Thyroid gland (tissue), 4 donors: ENCODE measurements around the gene ASPHD1.

Experiments
- POLR2A ChIP-seq, 2 donors: fragments of 450-650 bp; IDR thresholded peaks; one replicate each; pipeline ENCODE4 v1.6.1; 2017; ENCODE audit warnings: antibody characterized with exemption in 2 of 2, mild to moderate bottlenecking in 2 of 2, moderate library complexity in 1 of 2
- TF ChIP-seq, protein P1 (sequence below), 6 experiments: fragments of 200-600 bp in 3 of 6; fragments of 450-650 bp in 3 of 6; sonication (generic) in 3 of 6; IDR thresholded peaks; one replicate each; pipeline ENCODE4 v1.5.1; 2016 to 2019; ENCODE audit warnings: antibody characterized with exemption in 6 of 6, mild to moderate bottlenecking in 2 of 6, inconsistent platforms in 1 of 6, moderate library complexity in 1 of 6

DNA sequence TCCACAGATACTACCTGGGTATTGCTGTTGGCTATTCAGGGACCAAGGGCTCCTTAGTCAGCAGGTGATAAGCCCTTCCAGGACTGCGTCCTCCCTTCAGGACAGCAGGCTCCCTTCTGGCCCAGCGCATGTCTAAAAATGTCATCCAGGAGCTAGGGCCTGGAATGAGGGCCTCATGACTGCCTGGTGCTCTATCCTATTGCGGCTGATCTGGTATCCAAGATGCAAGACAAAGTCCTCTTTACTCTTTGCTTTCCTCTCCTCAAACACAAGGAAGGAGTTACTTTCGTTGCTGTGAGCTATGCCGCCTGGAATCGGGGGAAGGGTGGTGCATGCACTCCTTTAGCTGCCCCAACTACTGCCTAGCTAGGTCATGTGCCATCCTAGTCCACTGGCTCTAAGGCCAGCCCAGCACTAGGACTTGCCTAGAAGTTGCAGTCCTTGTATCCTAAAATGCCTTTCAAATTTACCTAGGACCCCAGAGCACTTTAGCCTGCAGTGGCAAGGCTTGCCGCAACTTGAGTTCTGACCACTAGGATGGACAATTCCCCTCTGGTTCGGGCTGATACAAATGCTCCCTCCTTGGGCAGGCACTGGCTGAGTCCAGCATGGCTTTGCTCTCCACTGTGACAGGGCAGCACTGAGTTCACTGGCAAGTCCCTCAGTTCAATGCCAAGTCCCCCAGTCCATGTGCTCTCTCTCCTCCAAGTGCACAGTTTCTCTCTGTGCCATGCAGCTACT, 51.5 kb downstream of the ASPHD1 start:
- TF ChIP-seq, protein P1, sequence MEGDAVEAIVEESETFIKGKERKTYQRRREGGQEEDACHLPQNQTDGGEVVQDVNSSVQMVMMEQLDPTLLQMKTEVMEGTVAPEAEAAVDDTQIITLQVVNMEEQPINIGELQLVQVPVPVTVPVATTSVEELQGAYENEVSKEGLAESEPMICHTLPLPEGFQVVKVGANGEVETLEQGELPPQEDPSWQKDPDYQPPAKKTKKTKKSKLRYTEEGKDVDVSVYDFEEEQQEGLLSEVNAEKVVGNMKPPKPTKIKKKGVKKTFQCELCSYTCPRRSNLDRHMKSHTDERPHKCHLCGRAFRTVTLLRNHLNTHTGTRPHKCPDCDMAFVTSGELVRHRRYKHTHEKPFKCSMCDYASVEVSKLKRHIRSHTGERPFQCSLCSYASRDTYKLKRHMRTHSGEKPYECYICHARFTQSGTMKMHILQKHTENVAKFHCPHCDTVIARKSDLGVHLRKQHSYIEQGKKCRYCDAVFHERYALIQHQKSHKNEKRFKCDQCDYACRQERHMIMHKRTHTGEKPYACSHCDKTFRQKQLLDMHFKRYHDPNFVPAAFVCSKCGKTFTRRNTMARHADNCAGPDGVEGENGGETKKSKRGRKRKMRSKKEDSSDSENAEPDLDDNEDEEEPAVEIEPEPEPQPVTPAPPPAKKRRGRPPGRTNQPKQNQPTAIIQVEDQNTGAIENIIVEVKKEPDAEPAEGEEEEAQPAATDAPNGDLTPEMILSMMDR (IDR thresholded peaks at IDR 0.05) = no peak
- TF ChIP-seq POLR2A (IDR thresholded peaks at IDR 0.05) = no peak
